Measurements from ENCODE around the gene CUTA.
A peak's percentile ranks its signal among the peaks of the same experiment; 100 is the strongest.

CUTA gene

DNA sequence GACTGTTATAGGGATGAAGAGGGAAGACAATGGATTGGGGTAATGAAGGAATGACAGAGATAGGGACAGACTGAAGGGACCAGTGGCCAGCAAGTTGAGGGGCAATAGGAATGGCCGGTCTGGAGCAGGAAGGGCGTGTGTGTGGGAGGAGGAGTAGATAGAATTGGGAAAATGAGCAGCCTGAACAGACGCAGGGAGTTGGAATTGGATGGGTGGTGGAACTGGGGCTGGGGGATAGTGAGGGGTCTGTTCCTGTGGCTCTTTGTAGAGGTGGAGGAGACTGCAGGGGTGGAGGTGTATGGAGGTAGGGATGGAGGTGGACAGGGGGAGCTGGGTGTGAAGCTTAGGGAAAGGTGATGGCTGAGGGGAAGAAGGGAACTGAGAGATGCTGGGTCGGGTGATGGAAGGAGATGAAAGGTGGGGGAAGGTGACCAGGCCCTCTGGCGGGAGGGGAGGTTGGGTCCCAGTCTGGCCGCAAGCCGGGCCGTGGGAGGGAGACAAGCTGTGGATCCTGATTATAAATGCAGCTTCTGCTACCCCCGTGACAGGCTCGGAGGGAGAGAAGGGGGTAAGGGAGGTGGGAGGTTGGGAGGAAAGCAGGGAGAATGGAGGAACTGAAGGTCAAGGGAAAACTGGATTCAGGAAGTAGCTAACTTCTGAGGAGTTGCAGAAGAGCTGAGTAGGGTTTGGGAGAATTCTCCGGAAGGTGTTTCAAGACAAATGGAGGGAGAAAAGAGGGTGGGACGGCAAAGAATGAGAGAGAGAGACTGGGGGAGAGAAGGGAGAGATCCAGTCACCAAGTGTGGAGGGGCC lies 7.2 kb upstream of the CUTA start:
- H3K4me3 Mint-ChIP-seq, result peak overlapping the region; percentile 90
- H3K36me3 Mint-ChIP-seq (ENCODE audit: low read depth), result peaks cover 16% of the 10 kb centered on the region
- no peaks in the 10 kb centered on the region for H3K27me3 Mint-ChIP-seq (ENCODE audit: low read depth, poor library complexity)
- TF ChIP-seq, protein P1, sequence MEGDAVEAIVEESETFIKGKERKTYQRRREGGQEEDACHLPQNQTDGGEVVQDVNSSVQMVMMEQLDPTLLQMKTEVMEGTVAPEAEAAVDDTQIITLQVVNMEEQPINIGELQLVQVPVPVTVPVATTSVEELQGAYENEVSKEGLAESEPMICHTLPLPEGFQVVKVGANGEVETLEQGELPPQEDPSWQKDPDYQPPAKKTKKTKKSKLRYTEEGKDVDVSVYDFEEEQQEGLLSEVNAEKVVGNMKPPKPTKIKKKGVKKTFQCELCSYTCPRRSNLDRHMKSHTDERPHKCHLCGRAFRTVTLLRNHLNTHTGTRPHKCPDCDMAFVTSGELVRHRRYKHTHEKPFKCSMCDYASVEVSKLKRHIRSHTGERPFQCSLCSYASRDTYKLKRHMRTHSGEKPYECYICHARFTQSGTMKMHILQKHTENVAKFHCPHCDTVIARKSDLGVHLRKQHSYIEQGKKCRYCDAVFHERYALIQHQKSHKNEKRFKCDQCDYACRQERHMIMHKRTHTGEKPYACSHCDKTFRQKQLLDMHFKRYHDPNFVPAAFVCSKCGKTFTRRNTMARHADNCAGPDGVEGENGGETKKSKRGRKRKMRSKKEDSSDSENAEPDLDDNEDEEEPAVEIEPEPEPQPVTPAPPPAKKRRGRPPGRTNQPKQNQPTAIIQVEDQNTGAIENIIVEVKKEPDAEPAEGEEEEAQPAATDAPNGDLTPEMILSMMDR (IDR thresholded peaks at IDR 0.05), result no peak
- peak overlapping the region; percentile 67 for H3K27ac Mint-ChIP-seq
- H3K4me1 Mint-ChIP-seq, result peaks cover 89% of the 10 kb centered on the region
- no peak for DNase-seq
- H3K9me3 Mint-ChIP-seq, result no peaks in the 10 kb centered on the region

DNA sequence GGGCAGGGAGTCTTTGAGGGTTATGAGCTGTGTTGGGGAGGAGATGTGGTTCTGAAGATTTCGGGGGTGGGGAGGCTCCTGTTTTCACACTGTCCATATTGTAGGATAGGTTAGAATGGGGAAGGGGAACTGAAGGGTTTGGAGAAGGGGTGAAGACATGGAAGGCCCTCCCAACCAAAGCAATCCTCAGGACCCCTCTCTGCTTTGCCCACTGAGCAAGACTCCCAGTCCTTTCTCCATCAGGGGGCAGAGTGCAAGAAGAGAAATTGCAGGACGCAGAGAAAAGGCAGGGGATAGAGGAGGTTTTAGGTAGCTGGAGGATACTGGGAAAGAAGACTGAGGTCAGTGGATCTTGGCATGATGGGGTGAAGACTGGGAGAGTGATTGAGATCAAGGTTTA lies 5.9 kb upstream of the CUTA start:
- Mint-ChIP-seq H3K27ac (peak overlapping the region; percentile 67), H3K27me3 (ENCODE audit: low read depth, poor library complexity) (no peaks in the 10 kb centered on the region)

GRCh38 chr6:33421344-33421643 lies 3.4 kb upstream of the CUTA start:
- no peaks in the 10 kb centered on the region for H3K9me3 Mint-ChIP-seq
- H3K36me3 Mint-ChIP-seq (ENCODE audit: low read depth), result peaks cover 19% of the 10 kb centered on the region
- peaks cover 88% of the 10 kb centered on the region for H3K4me1 Mint-ChIP-seq
- DNase-seq, result no peak
- H3K27me3 Mint-ChIP-seq (ENCODE audit: low read depth, poor library complexity), result no peaks in the 10 kb centered on the region
- peak overlapping the region; percentile 99 for H3K4me3 Mint-ChIP-seq
- H3K27ac Mint-ChIP-seq, result peak overlapping the region; percentile 89
- TF ChIP-seq, protein P1 (IDR thresholded peaks at IDR 0.05), result no peak

More for the DNA sequence above, 5.9 kb upstream of the CUTA start:
- Mint-ChIP-seq H3K4me3 (peak overlapping the region; percentile 90), H3K36me3 (ENCODE audit: low read depth) (peaks cover 16% of the 10 kb centered on the region), H3K4me1 (peaks cover 88% of the 10 kb centered on the region), H3K9me3 (no peaks in the 10 kb centered on the region)
- DNase-seq, result no peak
- TF ChIP-seq, protein P1 (IDR thresholded peaks at IDR 0.05), result no peak

DNA sequence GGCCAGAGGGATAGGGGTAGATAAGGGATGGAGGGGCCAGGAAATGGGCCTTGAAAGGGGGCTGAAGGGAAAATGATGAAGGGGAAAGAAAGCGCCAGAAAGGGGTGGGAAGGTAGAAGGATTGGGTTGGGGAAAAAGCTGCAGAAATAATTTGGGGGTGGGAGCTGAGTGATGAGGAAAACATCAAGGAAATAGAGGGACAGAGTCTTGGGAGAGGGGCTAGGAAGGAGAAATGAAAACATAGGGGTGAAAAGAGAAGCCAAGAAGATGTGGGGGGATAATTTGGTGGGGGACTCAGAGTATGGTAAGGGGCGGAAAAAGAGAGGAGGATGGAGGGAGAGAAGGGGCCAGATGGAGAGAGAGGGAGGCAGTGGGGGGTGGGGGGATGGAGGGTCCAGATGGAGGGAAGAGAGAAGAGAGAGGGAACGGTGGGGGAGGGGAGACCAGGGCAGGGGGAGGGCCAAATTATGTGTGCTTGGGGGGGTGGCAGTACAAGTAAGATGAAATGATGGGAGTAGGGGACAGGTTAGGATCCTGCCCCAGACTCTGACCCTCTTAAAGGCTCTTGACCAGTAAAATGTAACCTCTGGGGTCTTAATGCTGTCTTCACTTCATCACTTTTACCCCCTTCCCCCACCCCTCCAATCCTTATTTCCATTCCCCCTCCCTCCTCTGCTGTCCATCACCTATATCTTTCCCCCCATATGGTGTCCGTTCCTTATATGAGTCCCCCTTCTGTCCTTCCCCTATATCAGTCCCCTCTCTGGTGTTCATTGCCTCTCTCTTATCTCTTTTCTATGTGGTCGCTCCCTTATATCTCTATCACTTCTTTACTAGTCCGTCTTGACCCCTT lies 2.8 kb upstream of the CUTA start:
- H3K9me3 Mint-ChIP-seq, result no peaks in the 10 kb centered on the region
- H3K27ac Mint-ChIP-seq, result peak overlapping the region; percentile 89

DNA sequence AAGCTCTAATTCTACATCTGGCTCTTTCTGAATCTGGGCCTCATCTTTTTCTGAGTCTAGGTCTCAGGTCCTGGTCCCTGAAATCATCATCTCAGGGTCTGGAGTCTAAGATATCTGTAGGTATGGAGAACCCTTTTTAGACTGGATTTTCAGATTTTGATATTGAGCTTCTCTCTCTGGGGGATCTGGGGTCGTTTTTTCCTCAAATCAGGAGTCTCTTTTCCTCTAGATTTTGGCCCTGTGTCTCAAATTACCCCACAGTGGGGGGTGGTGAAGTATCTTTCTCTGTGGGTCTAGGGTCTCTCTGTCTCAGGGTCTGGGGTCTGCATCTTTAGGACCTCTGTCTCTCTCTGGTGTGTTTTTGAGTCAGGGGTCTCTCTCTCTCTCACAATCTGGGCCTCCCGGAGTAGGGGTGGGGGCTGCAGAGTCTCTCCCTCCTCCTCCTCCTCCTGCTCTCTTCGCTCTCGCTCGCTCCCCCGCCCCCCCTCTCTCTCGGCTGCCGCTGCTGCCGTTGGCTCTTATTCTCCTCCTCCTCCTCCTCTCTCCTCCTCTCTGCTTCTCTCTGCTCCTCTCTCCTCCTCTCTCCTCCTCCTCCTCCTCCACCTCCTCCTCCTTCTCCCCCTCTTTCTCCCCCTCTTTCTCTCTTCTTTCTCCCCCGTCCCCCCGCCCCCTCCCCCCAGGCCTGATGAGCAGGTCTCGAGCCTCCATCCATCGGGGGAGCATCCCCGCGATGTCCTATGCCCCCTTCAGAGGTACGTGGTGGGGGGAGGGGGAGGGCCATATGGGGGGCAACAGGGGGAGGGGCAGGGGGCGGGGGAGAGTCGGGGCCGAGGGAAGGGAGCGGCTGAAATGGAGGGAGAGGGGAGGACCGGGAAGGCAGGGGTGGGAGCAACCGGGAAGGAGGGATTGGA lies 1.9 kb upstream of the CUTA start, which contains the start of gene SYNGAP1:
Gene SYNGAP1, plus strand, starts transcription at position 486 of the 911 bp plus-strand sequence. Its CDS starts 200 bp downstream, at position 686.
- TF ChIP-seq, protein P1 (IDR thresholded peaks at IDR 0.05), result no peak
- Mint-ChIP-seq H3K27me3 (ENCODE audit: low read depth, poor library complexity) (no peaks in the 10 kb centered on the region), H3K36me3 (ENCODE audit: low read depth) (peaks cover 30% of the 10 kb centered on the region), H3K4me3 (peak within 1 kb of the TSS; percentile 99), H3K27ac (peak within 1 kb of the TSS; percentile 98), H3K4me1 (peaks cover 91% of the 10 kb centered on the region), H3K9me3 (no peaks in the 10 kb centered on the region)
- peak; percentile 72 for DNase-seq

More for the DNA sequence above, 2.8 kb upstream of the CUTA start:
- no peak for DNase-seq
- Mint-ChIP-seq H3K27me3 (ENCODE audit: low read depth, poor library complexity) (no peaks in the 10 kb centered on the region), H3K4me3 (peak overlapping the region; percentile 99), H3K4me1 (peaks cover 90% of the 10 kb centered on the region), H3K36me3 (ENCODE audit: low read depth) (peaks cover 25% of the 10 kb centered on the region)
- TF ChIP-seq, protein P1 (IDR thresholded peaks at IDR 0.05), result no peak
